ENCODE data around the gene TRIM22.
"Not testable (repeated sequence)": the region's sequence is repeated elsewhere in the genome, so short reads cannot be mapped to it uniquely, and the experiment has no call there.

DNA sequence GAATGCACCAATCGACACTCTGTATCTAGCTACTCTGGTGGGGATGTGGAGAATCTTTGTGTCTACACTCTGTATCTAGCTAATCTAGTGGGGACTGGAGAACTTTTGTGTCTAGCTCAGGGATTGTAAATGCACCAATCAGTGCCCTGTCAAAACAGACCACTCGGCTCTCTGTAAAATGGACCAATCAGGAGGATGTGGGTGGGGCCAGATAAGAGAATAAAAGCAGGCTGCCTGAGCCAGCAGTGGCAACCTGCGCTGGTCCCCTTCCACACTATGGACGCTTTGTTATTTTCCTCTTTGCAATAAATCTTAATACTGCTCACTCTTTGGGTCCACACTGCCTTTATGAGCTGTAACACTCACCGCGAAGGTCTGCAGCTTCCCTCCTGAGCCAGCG lies 6.0 kb upstream of the TRIM22 start:
- TF ChIP-seq, protein P1, sequence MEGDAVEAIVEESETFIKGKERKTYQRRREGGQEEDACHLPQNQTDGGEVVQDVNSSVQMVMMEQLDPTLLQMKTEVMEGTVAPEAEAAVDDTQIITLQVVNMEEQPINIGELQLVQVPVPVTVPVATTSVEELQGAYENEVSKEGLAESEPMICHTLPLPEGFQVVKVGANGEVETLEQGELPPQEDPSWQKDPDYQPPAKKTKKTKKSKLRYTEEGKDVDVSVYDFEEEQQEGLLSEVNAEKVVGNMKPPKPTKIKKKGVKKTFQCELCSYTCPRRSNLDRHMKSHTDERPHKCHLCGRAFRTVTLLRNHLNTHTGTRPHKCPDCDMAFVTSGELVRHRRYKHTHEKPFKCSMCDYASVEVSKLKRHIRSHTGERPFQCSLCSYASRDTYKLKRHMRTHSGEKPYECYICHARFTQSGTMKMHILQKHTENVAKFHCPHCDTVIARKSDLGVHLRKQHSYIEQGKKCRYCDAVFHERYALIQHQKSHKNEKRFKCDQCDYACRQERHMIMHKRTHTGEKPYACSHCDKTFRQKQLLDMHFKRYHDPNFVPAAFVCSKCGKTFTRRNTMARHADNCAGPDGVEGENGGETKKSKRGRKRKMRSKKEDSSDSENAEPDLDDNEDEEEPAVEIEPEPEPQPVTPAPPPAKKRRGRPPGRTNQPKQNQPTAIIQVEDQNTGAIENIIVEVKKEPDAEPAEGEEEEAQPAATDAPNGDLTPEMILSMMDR (optimal IDR thresholded peaks at IDR 0.05 in 1 of 3, IDR thresholded peaks at IDR 0.05 in 1 of 3, conservative IDR thresholded peaks at IDR 0.05 in 1 of 3; ENCODE audit: extremely low read depth in 1 of 3, insufficient read depth in 2 of 3, low read length in 3 of 3): not testable (repeated sequence)
- not testable (repeated sequence) for TF ChIP-seq EZH2 (IDR thresholded peaks at IDR 0.05; ENCODE audit: low read length)

Data from keratinocyte (primary cell).